ENCODE measurements around the gene CLDN19.

GRCh38 chr1:42743317-42744147 is 3.5 kb upstream of the CLDN19 start:
- TF ChIP-seq CTCF (IDR thresholded peaks at IDR 0.05) (no peak), POLR2A (IDR thresholded peaks at IDR 0.05) (no peak)
